Right lobe of liver (tissue), 4 donors: ENCODE results near the gene TMC1.

Experiments used
- CTCF ChIP-seq, 4 donors: fragments of 200-600 bp in 3 of 4; fragments of 450-650 bp in 1 of 4; IDR thresholded peaks; one replicate each; pipeline versions ENCODE4 v1.5.1 to v1.8.0; 2016 to 2022; ENCODE audit warnings: antibody characterized with exemption in 4 of 4, mild to moderate bottlenecking in 2 of 4
- POLR2A ChIP-seq: fragments of 450-650 bp; IDR thresholded peaks from one replicate; pipeline ENCODE4 v1.6.1; 2017; ENCODE audit warnings: antibody characterized with exemption, mild to moderate bottlenecking
- donor health status: DM: no; HTN: no; CAD: no.
- donor health status: DM: no; HTN: no; CAD: no.
- donor health status: DM: no; HTN: yes; CAD: no.

GRCh38 chr9:72884508-72884907 is 363.1 kb downstream of the TMC1 start:
- TF ChIP-seq CTCF (IDR thresholded peaks at IDR 0.05) = no peak
- no peak for TF ChIP-seq POLR2A
